HL-60 (cell line): Measurements from ENCODE around the gene ARHGEF6.

Source experiments
- CTCF ChIP-seq: IDR thresholded peaks from one replicate; pipeline ENCODE4 v1.5.1; 2011; ENCODE audit warnings: low read length, control low read depth, inconsistent platforms; ENCODE audit not compliant: insufficient read depth
- GABPA ChIP-seq: IDR thresholded peaks from 2 replicates; pipeline ENCODE4 v1.6.1; 2012; ENCODE audit warnings: low read depth
- POLR2AphosphoS5 ChIP-seq: IDR thresholded peaks from 2 replicates; pipeline ENCODE4 v1.6.1; 2012; ENCODE audit warnings: low read depth

- TF ChIP-seq CTCF: no peak
- TF ChIP-seq POLR2AphosphoS5: no peak
- no peak for TF ChIP-seq GABPA
These were observed 119.8 kb downstream of the ARHGEF6 start for GRCh38 chrX:136660896-136661295.
